Nephron progenitor cell (in vitro differentiated cells): Measurements from ENCODE around the gene ELF5.

Experiments
- DNase-seq: peaks from one replicate; pipeline ENCODE4 v3.0.0; 2021
- H3K27ac Mint-ChIP-seq: 2 replicates; pipeline ENCODE4 v1.8.0; 2021; ENCODE audit warnings: mild to moderate bottlenecking, moderate library complexity, mixed read lengths
- H3K27me3 Mint-ChIP-seq: 2 replicates; pipeline ENCODE4 v1.8.0; 2021; ENCODE audit warnings: mild to moderate bottlenecking, low read depth, mixed read lengths; ENCODE audit not compliant: poor library complexity
- H3K36me3 Mint-ChIP-seq: 2 replicates; pipeline ENCODE4 v1.8.0; 2021; ENCODE audit warnings: low read depth, mixed read lengths
- H3K4me1 Mint-ChIP-seq: 2 replicates; pipeline ENCODE4 v1.8.0; 2021; ENCODE audit warnings: mixed read lengths
- H3K4me3 Mint-ChIP-seq: 2 replicates; pipeline ENCODE4 v1.8.0; 2021; ENCODE audit warnings: mild to moderate bottlenecking, moderate library complexity, mixed read lengths
- H3K9me3 Mint-ChIP-seq: 2 replicates; pipeline ENCODE4 v1.8.0; 2021; ENCODE audit warnings: mild to moderate bottlenecking, moderate library complexity, mixed read lengths
- CTCF ChIP-seq: fragments of 200-600 bp; sonication (generic); IDR thresholded peaks from 2 replicates; pipeline ENCODE4 v1.5.0; 2021; ENCODE audit warnings: antibody characterized with exemption

ELF5 gene

GRCh38 chr11:34519595-34520235 lies 6.1 kb upstream of the ELF5 start:
- DNase-seq, result no peak
- Mint-ChIP-seq H3K4me1 (no peaks in the 10 kb centered on the region), H3K27ac (no peak overlapping the region), H3K27me3 (peaks cover 12% of the 10 kb centered on the region), H3K9me3 (no peaks in the 10 kb centered on the region), H3K36me3 (no peaks in the 10 kb centered on the region), H3K4me3 (no peak overlapping the region)
- TF ChIP-seq CTCF, result no peak

- Mint-ChIP-seq H3K27ac (no peak overlapping the region), H3K27me3 (peaks cover 8% of the 10 kb centered on the region), H3K9me3 (no peaks in the 10 kb centered on the region), H3K36me3 (no peaks in the 10 kb centered on the region), H3K4me1 (peaks cover 18% of the 10 kb centered on the region), H3K4me3 (no peak overlapping the region)
- no peak for TF ChIP-seq CTCF
- no peak for DNase-seq
These were observed 2.9 kb upstream of the ELF5 start for GRCh38 chr11:34516247-34517040.

GRCh38 chr11:34514597-34514996 lies 1.0 kb upstream of the ELF5 start:
- H3K27me3 Mint-ChIP-seq, result peaks cover 8% of the 10 kb centered on the region
- peaks cover 27% of the 10 kb centered on the region for H3K4me1 Mint-ChIP-seq
- no peak overlapping the region for H3K4me3 Mint-ChIP-seq
- no peak overlapping the region for H3K27ac Mint-ChIP-seq
- H3K36me3 Mint-ChIP-seq, result no peaks in the 10 kb centered on the region
- no peak for TF ChIP-seq CTCF
- DNase-seq, result no peak
- H3K9me3 Mint-ChIP-seq, result no peaks in the 10 kb centered on the region

GRCh38 chr11:34512840-34513681 lies 533 bp downstream of the ELF5 start:
- H3K4me1 Mint-ChIP-seq, result peaks cover 35% of the 10 kb centered on the region
- peaks cover 5% of the 10 kb centered on the region for H3K27me3 Mint-ChIP-seq
- no peaks in the 10 kb centered on the region for H3K36me3 Mint-ChIP-seq
- H3K27ac Mint-ChIP-seq, result no peak overlapping the region
- H3K9me3 Mint-ChIP-seq, result no peaks in the 10 kb centered on the region
- peak; percentile 67 for DNase-seq
- no peak overlapping the region for H3K4me3 Mint-ChIP-seq
- peak; percentile 61 for TF ChIP-seq CTCF

GRCh38 chr11:34510673-34511072 lies 2.9 kb downstream of the ELF5 start:
- Mint-ChIP-seq H3K27me3 (peaks cover 9% of the 10 kb centered on the region), H3K4me3 (no peak overlapping the region), H3K4me1 (peaks cover 35% of the 10 kb centered on the region), H3K9me3 (no peaks in the 10 kb centered on the region), H3K36me3 (no peaks in the 10 kb centered on the region), H3K27ac (peak overlapping the region; percentile 21)
- no peak for TF ChIP-seq CTCF
- no peak for DNase-seq
